NCI-H1436 treated with DMSO at 0.1 percent for 48 hours (cell line): ENCODE measurements around the gene TLCD1.
"Not testable (repeated sequence)": the region's sequence is repeated elsewhere in the genome, so short reads cannot be mapped to it uniquely, and the experiment has no call there.

Experiments
- DNase-seq: peaks from one replicate; lab custom pipeline; 2025; lab: John Stamatoyannopoulos, UW

The TLCD1 gene

DNA sequence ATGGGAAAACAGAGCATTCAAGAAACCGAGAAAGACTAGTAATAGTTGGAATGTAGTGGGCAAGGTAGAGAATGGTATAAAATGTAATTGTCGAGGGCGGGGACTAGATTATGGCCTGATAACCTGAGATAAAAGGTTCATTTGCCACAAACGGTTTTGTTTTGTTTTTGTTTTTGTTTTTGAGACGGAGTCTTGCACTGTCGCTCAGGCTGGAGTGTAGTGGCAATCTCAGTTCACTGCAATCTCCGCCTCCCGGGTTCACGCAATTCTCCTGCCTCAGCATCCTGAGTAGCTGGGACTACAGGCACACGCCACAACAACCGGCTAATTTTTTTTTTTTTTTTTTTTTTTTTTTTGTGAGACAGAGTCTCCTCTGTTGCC, 3.9 kb upstream of the TLCD1 start:
- no peak for DNase-seq

DNA sequence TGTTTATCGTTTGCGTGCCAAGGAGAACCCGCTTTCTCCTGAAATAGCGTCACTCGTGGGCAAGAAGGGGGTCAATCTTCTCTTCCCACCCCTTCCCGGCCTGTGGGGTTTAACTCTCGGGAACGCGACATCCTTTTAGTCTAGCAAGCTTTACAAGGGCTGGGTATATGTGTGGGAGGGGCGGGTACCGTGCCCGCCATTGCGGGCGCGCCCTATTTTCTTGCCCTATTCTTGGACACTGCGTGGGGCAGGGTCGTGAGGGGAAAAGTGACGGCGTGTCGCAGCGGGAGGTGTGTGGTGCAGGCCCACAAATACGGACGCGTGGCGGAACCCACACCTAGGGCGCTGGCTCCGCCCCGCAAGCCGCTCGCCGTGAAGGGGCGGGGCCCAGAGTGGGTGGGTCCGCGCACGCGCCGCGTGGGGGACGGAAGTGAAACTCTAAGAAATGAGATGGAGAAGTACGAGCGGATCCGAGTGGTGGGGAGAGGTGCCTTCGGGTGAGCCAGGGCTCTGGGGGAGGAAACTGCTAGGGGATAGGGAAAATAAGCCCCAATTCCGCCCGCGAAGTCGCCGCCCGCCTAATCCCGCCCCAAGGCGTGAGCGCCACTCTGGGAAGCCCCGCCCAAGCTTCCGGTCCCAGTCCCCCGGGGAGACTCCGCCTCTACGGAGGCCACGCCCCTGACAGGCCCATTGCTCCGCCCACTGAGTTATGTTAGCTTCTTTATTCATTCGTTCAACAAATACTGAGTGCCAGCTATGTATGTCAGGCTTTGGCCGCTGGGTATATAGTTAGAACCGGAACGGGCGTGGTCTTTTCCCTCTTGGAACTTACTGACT, 2.5 kb upstream of the TLCD1 start, which contains the start of gene NEK8:
Gene NEK8, plus strand, starts transcription at position 425 of the 837 bp plus-strand sequence. Its CDS starts 26 bp downstream, at position 451.
- peak; percentile 89 for DNase-seq

DNA sequence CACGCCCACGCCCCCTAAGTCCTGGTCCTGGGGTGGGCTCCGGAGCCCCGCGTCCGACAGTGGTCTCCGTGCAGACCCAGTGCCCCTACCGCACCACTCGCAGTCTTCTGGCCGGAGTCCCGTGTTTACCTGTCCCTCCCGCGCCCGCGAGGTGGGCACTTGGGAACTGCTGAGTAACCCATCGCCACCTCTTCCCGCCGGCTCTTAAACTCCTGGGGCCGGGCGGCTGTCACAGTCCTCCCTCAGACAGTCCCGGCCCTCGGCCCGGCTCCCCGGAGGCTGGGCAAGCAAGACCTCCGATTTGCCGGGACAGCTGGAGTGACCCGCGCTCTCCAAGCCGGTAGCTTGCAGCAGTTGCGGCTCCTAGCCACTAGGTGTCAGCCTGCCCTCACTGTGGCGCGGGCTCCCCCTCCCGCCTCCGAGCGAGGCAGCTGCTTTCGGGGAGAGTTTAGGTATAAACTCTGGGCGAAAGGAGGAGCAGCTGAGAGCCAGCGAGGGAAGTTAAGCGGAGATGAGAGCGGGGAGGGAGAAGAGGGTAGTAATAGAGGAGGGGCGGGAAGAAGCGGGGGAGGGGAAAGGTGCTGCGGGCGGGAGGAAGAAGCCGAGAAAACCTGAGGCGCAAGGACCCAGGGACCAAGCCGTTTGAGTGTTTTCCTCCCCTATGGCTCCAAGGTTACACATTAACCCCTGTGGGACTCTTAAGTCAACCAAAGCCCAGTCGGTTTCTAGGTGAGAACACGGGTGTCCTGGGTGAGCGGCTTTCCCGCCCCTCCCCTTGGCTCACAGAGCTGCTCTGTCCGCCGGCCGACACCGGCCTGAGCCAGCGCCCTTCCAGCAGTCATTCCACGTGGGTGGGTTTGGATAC, 826 bp upstream of the TLCD1 start:
- DNase-seq, result peak; percentile 90

DNA sequence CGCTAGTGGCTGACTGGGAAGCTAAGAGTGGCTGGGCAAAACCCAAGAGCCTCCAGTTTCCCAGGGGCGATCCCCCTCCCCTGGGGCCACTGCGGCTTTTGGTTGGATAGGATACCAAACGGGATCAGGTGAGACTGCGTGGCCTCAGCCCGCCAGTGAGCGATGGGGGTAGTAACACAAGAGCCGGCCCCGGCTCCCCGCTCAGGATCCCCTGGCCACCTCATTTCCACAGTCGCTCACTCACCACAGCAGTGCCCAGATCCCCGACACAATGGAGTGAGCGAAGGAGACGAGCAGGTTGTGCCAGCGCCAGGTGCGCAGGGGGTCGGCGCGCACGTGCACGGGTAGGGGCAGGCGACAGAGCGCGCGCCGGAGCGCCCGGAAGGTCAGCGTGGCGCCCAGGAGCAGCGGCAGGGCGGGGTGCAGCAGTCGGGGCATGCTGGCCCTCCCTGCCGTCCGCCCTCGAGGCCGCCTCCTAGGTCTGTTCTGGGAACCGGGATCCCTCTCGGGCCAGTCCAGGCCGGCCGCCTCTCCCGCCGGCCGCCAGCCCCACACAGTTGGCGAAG, 290 bp downstream of the TLCD1 start:
- DNase-seq, result peak; percentile 60

DNA sequence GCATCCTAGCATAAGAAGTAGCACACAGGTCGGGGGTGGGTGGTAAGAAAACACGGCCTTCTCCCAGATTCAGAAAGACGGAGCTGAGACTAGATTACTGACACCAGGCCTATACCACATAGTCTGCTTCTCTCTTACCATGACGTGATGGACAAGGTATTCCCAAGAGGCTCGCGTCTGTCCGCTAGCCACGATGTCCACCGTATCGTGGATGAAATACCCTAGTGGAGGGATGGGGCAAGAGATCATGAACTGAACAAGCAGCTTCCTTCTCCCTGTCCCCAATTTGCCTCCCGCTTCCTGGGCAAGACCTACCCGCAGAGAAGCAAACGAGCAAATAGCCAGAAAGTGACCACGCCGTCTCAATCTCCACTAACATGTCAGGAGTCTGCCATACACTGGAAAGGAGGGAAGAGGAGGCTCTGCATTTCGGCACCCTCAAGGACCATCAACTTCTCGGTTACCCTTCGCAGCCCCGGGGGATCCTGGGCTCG, 820 bp downstream of the TLCD1 start:
- no peak for DNase-seq

DNA sequence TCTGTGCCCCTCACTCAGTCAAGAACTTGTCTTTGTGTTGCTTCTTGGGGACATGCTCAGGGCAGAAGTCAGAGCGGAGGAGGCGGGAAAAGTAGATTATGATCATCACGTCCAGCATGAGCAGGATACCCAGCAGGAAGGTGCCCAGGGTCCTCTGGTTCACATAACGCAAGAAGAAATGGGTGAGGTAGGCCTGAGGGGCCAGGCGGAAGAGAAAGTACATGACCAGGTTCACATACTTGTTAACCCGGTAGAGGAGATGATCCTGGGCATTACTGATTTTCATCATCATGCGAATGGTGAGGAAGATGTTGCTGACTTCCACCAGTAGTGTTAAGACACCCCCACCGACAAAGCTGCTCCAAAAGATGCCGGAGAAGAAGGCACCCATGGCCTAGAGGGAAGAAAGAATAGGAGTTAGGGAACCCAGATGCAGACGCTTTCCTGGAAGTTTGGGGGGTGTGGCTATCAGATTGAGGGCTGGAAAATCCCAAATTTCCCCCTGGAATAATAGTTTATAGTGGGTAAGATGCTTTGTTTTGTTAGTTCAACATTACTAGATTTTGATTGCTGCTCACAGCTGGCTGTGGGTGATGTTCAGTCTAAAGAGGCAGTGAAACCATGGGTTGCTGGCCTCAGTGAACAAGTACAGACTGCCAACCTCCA, 1.4 kb downstream of the TLCD1 start:
- DNase-seq, result no peak

DNA sequence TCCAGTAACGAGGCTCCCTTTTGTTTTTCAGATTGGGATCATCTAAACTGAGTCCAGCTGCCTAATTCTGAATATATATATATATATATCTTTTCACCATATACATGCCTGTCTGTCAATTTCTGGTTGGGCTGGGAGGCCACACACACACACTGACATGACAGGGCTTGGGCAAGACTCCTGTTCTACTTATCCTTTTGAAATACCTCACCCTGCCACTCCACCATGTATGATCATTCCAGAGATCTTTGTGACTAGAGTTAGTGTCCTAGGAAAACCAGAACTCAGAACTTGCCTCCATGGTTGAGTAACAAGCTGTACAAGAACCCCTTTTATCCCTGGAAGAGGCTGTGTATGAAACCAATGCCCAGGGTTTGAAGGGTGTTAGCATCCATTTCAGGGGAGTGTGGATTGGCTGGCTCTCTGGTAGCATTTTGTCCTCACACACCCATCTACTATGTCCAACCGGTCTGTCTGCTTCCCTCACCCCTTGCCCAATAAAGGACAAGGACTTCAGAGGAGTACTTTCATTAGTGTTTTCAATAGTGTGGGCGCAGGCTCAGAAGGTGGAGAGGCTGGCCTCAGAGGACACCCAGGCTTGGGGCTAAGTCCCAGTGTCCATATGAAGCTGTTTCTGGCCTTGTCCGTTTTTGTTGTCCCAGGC, 2.1 kb downstream of the TLCD1 start:
- not testable (repeated sequence) for DNase-seq

DNA sequence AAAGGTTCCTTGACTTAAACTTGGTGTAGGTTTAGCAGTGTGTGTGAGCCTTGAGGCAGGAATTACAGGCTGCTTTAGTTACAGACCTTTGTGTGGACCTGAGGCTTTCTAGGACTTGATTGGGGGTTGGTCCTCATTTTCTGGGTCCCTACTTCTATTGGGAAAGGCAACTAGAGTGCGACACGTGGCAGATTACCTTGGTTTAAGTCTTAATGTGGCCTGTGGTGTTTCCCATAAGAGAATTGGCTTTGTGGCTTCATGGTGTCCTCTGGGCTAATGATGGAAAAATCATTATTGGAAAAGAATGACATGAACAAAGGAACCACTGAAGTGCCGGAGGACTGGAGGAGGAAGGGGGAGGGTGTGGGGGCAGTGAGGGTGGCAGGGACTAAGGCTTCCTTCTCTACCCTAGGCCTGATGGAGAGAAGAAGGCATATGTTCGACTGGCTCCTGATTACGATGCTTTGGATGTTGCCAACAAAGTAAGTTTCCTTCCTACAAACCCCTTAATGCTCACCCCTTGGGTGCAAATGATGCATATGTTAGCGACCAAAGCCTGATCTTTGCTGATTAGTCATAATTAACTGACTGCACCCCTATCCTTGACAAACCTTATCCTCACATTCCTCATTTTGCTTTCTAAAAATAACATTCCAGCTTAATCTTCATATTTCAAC, 2.7 kb downstream of the TLCD1 start:
- no peak for DNase-seq

DNA sequence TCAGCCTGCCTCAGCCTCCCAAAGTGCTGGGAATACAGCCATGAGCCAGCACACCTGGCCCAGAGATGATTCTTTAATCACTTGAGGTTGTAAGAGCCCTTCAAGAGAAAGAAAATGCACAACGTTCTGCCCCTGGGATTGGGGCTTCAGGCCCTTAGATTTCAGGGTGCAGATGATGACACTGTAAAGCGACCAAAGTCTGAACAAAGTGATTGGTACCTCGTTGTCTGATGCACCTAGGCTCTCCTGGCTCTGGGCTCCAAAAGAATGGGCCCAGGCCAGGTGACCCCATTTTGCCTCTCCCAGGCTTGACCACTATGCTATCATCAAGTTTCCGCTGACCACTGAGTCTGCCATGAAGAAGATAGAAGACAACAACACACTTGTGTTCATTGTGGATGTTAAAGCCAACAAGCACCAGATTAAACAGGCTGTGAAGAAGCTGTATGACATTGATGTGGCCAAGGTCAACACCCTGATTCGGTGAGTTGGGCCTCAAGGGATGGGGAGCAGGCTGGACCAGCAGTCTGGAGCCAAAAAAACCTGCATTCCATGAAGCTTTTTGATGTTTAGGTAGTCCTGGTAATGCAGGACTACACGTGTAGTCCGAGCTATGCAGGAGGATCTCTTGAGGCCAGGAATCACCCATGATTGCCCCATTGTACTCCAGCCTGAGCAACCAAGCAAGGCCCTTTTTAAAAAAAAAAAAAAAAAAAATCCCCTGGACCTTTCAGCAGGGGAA, 3.4 kb downstream of the TLCD1 start:
- DNase-seq, result no peak

DNA sequence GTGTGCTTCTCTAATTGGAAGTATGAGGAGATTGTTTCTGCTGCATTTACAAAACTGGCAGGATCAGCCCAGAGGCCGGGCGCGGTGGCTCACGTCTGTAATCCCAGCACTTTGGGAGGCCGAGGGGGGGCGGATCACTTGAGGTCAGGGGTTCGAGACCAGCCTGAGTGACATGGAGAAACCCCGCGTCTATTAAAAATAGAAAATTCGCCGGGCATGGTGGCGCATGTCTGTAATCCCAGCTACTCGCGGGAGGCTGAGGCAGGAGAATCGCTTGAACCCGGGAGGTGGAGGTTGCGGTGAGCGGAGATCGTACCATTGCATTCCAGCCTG, 5.1 kb downstream of the TLCD1 start:
- not testable (repeated sequence) for DNase-seq

DNA sequence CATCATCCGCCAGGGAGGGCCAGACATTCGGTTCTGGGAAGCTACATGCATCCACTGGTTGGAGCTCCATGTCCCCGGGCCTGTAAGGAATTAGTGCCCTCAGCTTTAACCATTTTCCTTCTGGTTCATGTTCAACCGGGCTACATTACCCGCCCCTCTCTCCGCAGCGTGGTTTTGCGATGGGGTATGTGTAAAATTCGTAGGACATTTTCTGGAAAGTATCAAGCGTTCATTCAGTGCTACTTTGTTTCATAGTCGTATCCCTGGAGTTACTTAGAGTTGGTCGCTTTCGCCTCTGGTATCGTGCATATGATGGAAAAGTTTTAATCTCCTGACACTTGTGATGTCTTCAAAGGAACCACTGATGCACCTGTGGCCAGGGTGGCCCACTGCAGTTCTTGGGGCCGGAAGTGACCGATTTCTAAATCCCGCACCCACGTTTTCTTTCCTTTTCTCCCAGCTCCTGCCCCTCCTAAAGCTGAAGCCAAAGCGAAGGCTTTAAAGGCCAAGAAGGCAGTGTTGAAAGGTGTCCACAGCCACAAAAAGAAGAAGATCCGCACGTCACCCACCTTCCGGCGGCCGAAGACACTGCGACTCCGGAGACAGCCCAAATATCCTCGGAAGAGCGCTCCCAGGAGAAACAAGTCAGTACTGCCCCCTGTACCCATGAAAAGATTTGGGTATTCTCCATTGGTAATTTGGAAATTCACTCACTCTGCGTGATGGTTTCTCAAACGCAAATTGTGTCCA, 5.6 kb downstream of the TLCD1 start:
- DNase-seq, result no peak

DNA sequence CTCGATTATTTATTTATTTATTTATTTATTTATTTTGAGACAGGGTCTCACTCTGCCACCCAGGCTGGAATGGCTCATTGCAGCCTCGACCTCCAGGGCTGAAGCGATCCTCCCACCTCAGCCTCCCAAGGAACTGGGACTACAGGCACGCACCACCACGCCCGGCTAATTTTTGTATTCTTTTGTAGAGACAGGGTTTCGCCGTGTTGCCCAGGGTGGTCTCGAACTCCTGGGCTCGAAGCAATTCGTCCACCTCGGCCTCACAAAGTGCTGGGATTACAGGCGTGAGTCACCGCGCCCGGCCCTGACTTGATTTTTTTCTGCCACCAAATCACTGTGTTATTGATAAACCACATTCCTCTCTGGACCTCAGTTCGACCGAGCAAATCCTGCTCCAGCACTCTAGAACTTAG, 7.0 kb downstream of the TLCD1 start:
- no peak for DNase-seq

DNA sequence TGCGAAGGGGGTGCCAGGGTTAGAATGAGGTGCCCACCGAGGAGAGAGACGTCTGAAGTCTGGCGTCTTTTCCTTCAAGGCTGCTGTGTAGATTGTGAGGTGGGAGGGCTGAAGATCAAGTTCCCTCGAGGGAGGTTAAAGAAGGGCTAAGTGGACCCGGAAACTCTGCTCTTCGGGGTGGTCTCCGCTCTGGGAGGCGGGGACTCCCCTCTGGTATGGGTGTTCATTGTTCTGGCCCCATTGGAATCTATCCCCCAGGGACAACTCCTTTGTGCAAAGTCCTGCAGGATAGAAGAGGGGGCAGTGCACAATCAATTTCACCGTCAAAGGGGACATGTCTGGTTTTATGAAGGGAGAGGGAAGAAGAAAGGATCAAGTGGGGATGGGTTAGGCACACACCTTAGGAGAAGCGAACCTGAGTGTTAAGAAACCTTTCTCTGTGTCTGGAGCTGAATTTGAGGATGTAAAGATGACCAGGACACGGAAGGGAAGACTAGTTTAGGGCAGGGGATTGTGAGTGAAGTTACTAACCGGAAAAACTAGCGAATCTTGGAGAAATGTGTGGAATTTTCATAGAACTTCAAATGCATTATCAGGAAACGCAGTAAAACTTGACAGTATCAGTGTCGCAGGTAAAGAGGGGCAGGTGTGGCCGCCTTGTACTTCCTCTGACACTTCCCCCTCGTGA, 7.6 kb downstream of the TLCD1 start:
- no peak for DNase-seq

DNA sequence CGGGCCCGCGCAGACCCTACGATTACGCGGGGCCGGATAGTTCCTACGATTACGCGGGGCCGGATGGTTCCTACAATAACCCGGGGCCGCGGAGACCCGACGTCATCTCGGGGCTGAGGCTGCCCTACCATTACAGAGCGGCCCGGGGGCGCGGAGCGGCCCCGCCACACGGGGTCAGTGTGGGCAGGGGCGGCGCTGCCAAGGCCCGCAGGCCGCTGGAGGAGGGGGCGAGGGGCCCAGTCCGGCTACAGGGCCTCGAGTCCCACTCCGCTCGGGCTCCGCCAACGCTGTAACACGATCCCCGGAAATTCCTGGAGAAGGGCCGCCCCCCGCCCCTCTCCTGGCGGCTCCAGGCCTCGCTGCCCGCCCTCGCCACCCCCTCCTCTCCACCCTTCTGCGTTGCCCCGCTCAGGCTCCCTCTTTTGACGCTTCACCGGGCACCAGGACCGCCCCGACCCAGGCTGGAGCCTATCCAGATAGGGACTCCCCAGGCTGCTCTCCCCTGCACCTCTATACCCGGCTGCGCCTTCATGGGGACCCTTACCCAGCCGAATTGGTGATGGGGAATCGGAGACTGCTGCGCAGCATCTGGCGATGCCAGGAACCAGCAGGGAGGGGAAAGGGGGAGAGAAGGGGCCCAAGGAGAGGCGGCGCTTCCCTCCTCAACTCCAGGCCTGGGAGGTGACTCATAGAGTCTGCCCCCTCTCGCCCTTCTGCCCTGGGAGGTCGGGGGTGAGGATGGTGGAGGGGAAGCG, 8.3 kb downstream of the TLCD1 start, which contains the start of gene RAB34:
Gene RAB34, minus strand, starts transcription at position 291 of the 755 bp plus-strand sequence. CDS start 602 bp downstream, outside the sequence.
- DNase-seq, result no peak

DNA sequence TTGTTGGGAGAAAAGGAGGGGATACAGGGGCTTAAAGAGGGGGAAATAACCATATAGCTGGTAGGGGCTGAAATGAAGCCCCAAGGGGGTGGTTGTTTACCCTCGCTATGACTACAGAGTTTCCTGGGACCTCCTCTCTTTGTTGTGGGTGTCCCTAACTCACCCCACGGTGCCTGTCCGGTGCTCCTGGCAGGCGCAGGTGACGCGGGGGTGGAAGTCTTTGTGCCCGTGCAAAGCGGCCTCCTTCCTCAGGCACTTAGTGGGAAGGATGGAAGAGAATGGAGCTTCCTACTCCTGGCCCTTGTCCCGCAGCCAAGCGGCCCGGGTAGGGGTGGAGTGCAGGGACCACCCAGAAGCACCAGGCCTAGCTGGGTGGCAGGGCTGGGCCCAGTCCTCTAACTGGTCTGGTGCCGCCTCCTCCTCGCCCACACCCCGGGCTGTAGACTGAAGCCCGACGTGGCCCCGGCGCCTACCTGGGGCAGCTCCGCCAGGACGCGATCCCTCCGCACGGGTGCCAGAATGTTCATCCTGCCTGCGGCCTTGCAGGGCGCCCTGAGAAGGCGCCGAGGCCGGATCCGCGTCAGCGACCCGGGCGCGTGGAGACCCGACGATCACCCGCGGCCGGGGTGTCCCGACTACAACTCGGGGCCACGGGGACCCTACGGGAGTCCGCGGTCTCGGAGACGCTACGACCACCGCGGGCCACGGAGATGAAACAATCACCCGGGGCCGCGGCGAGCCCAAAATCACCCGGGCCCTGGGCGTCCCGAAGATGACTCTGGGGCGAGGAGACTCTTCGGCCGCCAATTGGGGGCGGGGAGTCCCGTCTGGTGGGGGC, 9.1 kb downstream of the TLCD1 start:
- no peak for DNase-seq

DNA sequence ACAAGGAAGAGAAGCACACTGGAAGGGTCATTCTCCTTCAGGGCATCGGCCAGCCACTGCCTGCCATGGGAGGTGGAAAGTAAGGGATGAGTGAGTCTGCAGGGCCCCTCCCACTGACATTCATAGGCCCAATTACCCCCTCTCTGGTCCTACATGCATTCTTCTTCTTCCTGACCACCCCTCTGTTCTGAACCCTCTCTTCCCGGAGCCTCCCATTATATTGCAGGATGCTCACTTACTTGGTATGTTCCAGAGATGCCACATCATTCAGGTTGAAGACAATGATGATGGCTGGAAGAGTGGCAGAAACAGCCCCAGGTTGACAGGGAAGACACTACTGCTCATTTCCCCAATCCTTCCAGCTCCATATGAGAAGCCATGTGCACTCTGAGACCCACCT, 10.8 kb downstream of the TLCD1 start:
- DNase-seq, result no peak

DNA sequence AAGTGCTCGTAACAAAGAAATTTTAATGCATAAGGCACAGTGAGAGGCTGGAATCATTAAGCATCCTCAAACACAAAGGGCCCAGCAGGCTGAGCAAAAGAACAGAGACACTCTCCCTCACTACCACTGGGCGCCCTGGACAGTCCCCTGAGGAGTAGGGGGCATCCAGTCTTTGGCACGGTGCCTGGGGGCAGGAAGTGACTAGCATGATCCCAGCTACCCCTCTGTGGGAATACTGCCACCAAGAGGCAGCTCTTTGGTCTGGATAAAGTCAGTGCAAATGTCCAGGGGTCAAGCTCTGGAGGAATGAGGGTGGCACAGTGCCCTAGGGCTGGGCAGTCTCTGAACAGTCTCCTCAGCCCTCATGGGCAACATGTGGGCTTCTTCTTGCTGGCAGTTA, 11.8 kb downstream of the TLCD1 start:
- no peak for DNase-seq
